A673 (cell line): ENCODE results near the gene PWWP2B. TPM values are rescaled to one million over a fixed set of nuclear protein-coding genes. Genes with fewer than 3 reads are reported as not detected.
A peak's percentile ranks its signal among the peaks of the same experiment; 100 is the strongest.

Source experiments
- BruUV-seq: library from RNA; stranded (reverse); fragments of 400-500 nt; replicated peaks from 2 replicates; lab custom pipeline; 2021; lab: Mats Ljungman, UMichigan
- CTCF ChIA-PET: fragments of 300-600 bp; sonication (Branson Sonifier 250); formaldehyde crosslinking; loops from one replicate; lab custom pipeline; 2022; ENCODE audit warnings: antibody characterized with exemption; lab: Charles Lee
- POLR2A ChIA-PET: fragments of 300-600 bp; sonication (Branson Sonifier 250); formaldehyde crosslinking; loops from one replicate; lab custom pipeline; 2022; ENCODE audit warnings: antibody characterized with exemption; ENCODE audit not compliant: low non-redundant PET; lab: Charles Lee
- DNase-seq: peaks from one replicate; pipeline ENCODE4 v3.0.0-alpha.2; 2015; ENCODE audit warnings: low spot score
- H3K27ac ChIP-seq: fragments of 200-600 bp; sonication (generic); 2 replicates; pipeline ENCODE4 v1.5.1; 2016; ENCODE audit warnings: mixed run types, low read depth, mild to moderate bottlenecking, mixed read lengths, antibody characterized with exemption, low read length; ENCODE audit not compliant: poor library complexity, severe bottlenecking
- H3K27me3 ChIP-seq: fragments of 200-600 bp; sonication (generic); replicated peaks from 2 replicates; pipeline ENCODE4 v1.6.1; 2017; ENCODE audit warnings: mixed run types, low read depth, mild to moderate bottlenecking, mixed read lengths, antibody characterized with exemption, low read length; ENCODE audit not compliant: insufficient read depth, poor library complexity
- H3K36me3 ChIP-seq: fragments of 200-600 bp; sonication (generic); 2 replicates; pipeline ENCODE4 v1.6.1; 2016; ENCODE audit warnings: mixed run types, mild to moderate bottlenecking, mixed read lengths, antibody characterized with exemption, low read length; ENCODE audit not compliant: insufficient read depth, poor library complexity, severe bottlenecking
- H3K4me1 ChIP-seq: fragments of 200-600 bp; sonication (generic); 2 replicates; pipeline ENCODE4 v1.6.1; 2017; ENCODE audit warnings: mixed run types, mild to moderate bottlenecking, mixed read lengths, antibody characterized with exemption, low read length; ENCODE audit not compliant: insufficient read depth, poor library complexity, severe bottlenecking
- H3K4me3 ChIP-seq: fragments of 200-600 bp; sonication (generic); 2 replicates; pipeline ENCODE4 v1.5.1; 2016; ENCODE audit warnings: low read depth, mixed run types, mild to moderate bottlenecking, mixed read lengths, low read length; ENCODE audit not compliant: poor library complexity, severe bottlenecking
- H3K9me3 ChIP-seq: fragments of 200-600 bp; sonication (generic); 2 replicates; pipeline ENCODE4 v1.6.1; 2016; ENCODE audit warnings: mixed run types, low read depth, mild to moderate bottlenecking, mixed read lengths, antibody characterized with exemption, low read length; ENCODE audit not compliant: poor library complexity, severe bottlenecking
- CTCF ChIP-seq: fragments of 300-800, 200-600 bp; sonication (generic); conservative IDR thresholded peaks from 2 replicates; pipeline ENCODE4 v1.5.1; 2017; ENCODE audit warnings: low read depth, mild to moderate bottlenecking, antibody characterized with exemption, low read length, moderate library complexity, mixed read lengths
- EZH2 ChIP-seq: fragments of 200-600 bp; sonication (generic); IDR thresholded peaks from 2 replicates; pipeline ENCODE4 v1.6.1; 2017; ENCODE audit warnings: borderline replicate concordance, low read depth, mild to moderate bottlenecking, mixed read lengths, antibody characterized with exemption, low read length; ENCODE audit not compliant: poor library complexity, severe bottlenecking
- intact Hi-C: fragments of 100-400 bp; cut with micrococcal nuclease; formaldehyde crosslinking; loops from one replicate; pipeline ENCODE4 v1.10.0; 2022; ENCODE audit not compliant: unreplicated experiment
- total RNA-seq: library from RNA; stranded (reverse); gene quantifications from 2 replicates; pipeline ENCODE4 v1.2.3, GENCODE V29; 2021

PWWP2B gene
- total RNA-seq, 1 experiment from 2014 or later: 18.6 TPM

- Histone ChIP-seq H3K4me3 (no peak overlapping the region), H3K4me1 (peaks cover 15% of the 10 kb centered on the region), H3K27ac (peak overlapping the region; percentile 51), H3K9me3 (no peaks in the 10 kb centered on the region), H3K27me3 (no peaks in the 10 kb centered on the region), H3K36me3 (no peaks in the 10 kb centered on the region)
- no TSS peak for BruUV-seq
- CTCF ChIA-PET: no interaction called here
- intact Hi-C loops: loop anchor here (2.0 to 5.0 kb wide), 2 partner anchors 65 to 250 kb away; no protein-coding TSS in a partner anchor
- no peak for TF ChIP-seq EZH2
- peak; percentile 71 for TF ChIP-seq CTCF
- POLR2A ChIA-PET: no interaction called here
- peak; percentile 78 for DNase-seq
Observed at GRCh38 chr10:132387764-132388210, 9.2 kb upstream of the PWWP2B start.

GRCh38 chr10:132388891-132389432 is 8.0 kb upstream of the PWWP2B start:
- no TSS peak for BruUV-seq
- intact Hi-C loops: loop anchor here (2.0 to 5.0 kb wide), 2 partner anchors 64 to 248 kb away; no protein-coding TSS in a partner anchor
- Histone ChIP-seq H3K36me3 (no peaks in the 10 kb centered on the region), H3K27me3 (no peaks in the 10 kb centered on the region), H3K9me3 (no peaks in the 10 kb centered on the region), H3K4me1 (peaks cover 15% of the 10 kb centered on the region), H3K4me3 (no peak overlapping the region), H3K27ac (no peak overlapping the region)
- no peak for TF ChIP-seq CTCF
- no peak for TF ChIP-seq EZH2
- ChIA-PET POLR2A (no interaction called here), CTCF (no interaction called here)
- no peak for DNase-seq

- Histone ChIP-seq H3K27me3 (no peaks in the 10 kb centered on the region), H3K4me1 (peaks cover 15% of the 10 kb centered on the region), H3K4me3 (no peak overlapping the region), H3K9me3 (no peaks in the 10 kb centered on the region), H3K36me3 (no peaks in the 10 kb centered on the region), H3K27ac (peak overlapping the region; percentile 31)
- TF ChIP-seq EZH2 (no peak), CTCF (no peak)
- no TSS peak for BruUV-seq
- CTCF ChIA-PET: no interaction called here
- DNase-seq: no peak
- intact Hi-C loops: loop anchor here (2.0 to 5.0 kb wide), 2 partner anchors 63 to 248 kb away; no protein-coding TSS in a partner anchor
- POLR2A ChIA-PET: no interaction called here
Observed at GRCh38 chr10:132389433-132390169, 7.4 kb upstream of the PWWP2B start.
